Measurements from ENCODE around the gene SDK1.

Gene SDK1

GRCh38 chr7:3356173-3356572 is 55.1 kb downstream of the SDK1 start:
- H3K4me1 ChIP-seq: no peaks in the 10 kb centered on the region
- no peak overlapping the region for H3K4me3 ChIP-seq (ENCODE audit: low read depth, low read length)
- no peaks in the 10 kb centered on the region for H3K36me3 ChIP-seq
- H3K9me3 ChIP-seq: no peaks in the 10 kb centered on the region
- TF ChIP-seq CTCF (IDR thresholded peaks at IDR 0.05; ENCODE audit: low read depth, low read length): no peak
- no peak for DNase-seq
- no peaks in the 10 kb centered on the region; the same call in 1 of the 2 replicates for H3K27me3 ChIP-seq

GRCh38 chr7:3358991-3359390 is 57.9 kb downstream of the SDK1 start:
- H3K4me3 ChIP-seq (ENCODE audit: low read depth, low read length): no peak overlapping the region
- H3K27me3 ChIP-seq: no peaks in the 10 kb centered on the region; the same call in 1 of the 2 replicates
- DNase-seq: no peak
- no peaks in the 10 kb centered on the region for H3K9me3 ChIP-seq
- TF ChIP-seq CTCF (IDR thresholded peaks at IDR 0.05; ENCODE audit: low read depth, low read length): no peak
- no peaks in the 10 kb centered on the region for H3K36me3 ChIP-seq
- no peaks in the 10 kb centered on the region for H3K4me1 ChIP-seq

DNA sequence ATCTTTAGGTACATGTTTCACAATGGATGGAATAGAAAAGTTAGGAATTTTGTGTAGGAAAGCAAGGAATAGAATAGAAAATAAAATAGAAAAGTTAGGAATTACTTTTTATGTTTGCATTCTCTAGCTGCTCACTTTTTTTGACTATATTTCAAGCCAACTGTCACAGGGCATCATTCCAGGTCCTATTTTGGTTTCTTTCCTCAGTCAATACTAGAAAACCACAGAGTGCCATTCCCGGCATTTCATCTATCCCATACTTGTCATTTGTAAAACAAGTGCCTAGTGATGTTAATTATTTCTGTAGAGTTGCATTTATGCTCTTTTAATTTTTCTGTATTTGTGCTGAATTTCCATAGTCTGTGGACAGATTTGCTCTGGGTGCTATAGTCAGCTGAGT is 66.2 kb downstream of the SDK1 start:
- no peaks in the 10 kb centered on the region for H3K27me3 ChIP-seq
- DNase-seq: no peak
- no peak for TF ChIP-seq CTCF (IDR thresholded peaks at IDR 0.05; ENCODE audit: low read depth, low read length)

GRCh38 chr7:3370068-3370830 is 69.2 kb downstream of the SDK1 start:
- no peak overlapping the region for H3K4me3 ChIP-seq (ENCODE audit: low read depth, low read length)
- H3K27me3 ChIP-seq: no peaks in the 10 kb centered on the region
- TF ChIP-seq CTCF (IDR thresholded peaks at IDR 0.05; ENCODE audit: low read depth, low read length): no peak
- DNase-seq: no peak
- no peaks in the 10 kb centered on the region for H3K9me3 ChIP-seq
- H3K4me1 ChIP-seq: no peaks in the 10 kb centered on the region
- H3K36me3 ChIP-seq: no peaks in the 10 kb centered on the region

More for the DNA sequence above, 66.2 kb downstream of the SDK1 start:
- Histone ChIP-seq H3K4me3 (ENCODE audit: low read depth, low read length) (no peak overlapping the region), H3K4me1 (no peaks in the 10 kb centered on the region), H3K9me3 (no peaks in the 10 kb centered on the region), H3K36me3 (no peaks in the 10 kb centered on the region)

GRCh38 chr7:3370921-3371320 is 69.9 kb downstream of the SDK1 start:
- no peak for TF ChIP-seq CTCF (IDR thresholded peaks at IDR 0.05; ENCODE audit: low read depth, low read length)
- no peaks in the 10 kb centered on the region for H3K27me3 ChIP-seq
- no peak for DNase-seq
- no peaks in the 10 kb centered on the region for H3K36me3 ChIP-seq
- H3K4me1 ChIP-seq: no peaks in the 10 kb centered on the region
- H3K4me3 ChIP-seq (ENCODE audit: low read depth, low read length): no peak overlapping the region
- H3K9me3 ChIP-seq: no peaks in the 10 kb centered on the region

- DNase-seq: no peak
- H3K27me3 ChIP-seq: no peaks in the 10 kb centered on the region
- H3K4me1 ChIP-seq: no peaks in the 10 kb centered on the region
- no peak overlapping the region for H3K4me3 ChIP-seq (ENCODE audit: low read depth, low read length)
- H3K36me3 ChIP-seq: no peaks in the 10 kb centered on the region
- TF ChIP-seq CTCF (IDR thresholded peaks at IDR 0.05; ENCODE audit: low read depth, low read length): no peak
- no peaks in the 10 kb centered on the region for H3K9me3 ChIP-seq
These were observed 70.5 kb downstream of the SDK1 start for GRCh38 chr7:3371601-3372000.
